ENCODE measurements around the gene BMP8B.
A peak's percentile ranks its signal among the peaks of the same experiment; 100 is the strongest.

BMP8B gene

GRCh38 chr1:39751595-39751994, 37.1 kb downstream of the BMP8B start:
- Histone ChIP-seq H3K36me3 (ENCODE audit: insufficient read depth, low read length) (peaks cover 17% of the 10 kb centered on the region; the same call in 1 of the 2 replicates), H3K4me1 (ENCODE audit: insufficient read depth, low read length) (no peaks in the 10 kb centered on the region), H3K9me3 (ENCODE audit: control insufficient read depth, insufficient read depth, low read length) (no peaks in the 10 kb centered on the region), H3K9ac (ENCODE audit: low read depth, low read length) (no peak overlapping the region)

GRCh38 chr1:39745016-39745670, 43.5 kb downstream of the BMP8B start:
- Histone ChIP-seq H3K9ac (ENCODE audit: low read depth, low read length) (no peak overlapping the region), H3K9me3 (ENCODE audit: control insufficient read depth, insufficient read depth, low read length) (no peaks in the 10 kb centered on the region), H3K4me1 (ENCODE audit: insufficient read depth, low read length) (no peaks in the 10 kb centered on the region), H3K36me3 (ENCODE audit: insufficient read depth, low read length) (peaks cover 16% of the 10 kb centered on the region)

- Histone ChIP-seq H3K4me1 (ENCODE audit: insufficient read depth, low read length) (no peaks in the 10 kb centered on the region), H3K9ac (ENCODE audit: low read depth, low read length) (peak within 1 kb of the TSS; percentile 83), H3K9me3 (ENCODE audit: control insufficient read depth, insufficient read depth, low read length) (no peaks in the 10 kb centered on the region), H3K36me3 (ENCODE audit: insufficient read depth, low read length) (peaks cover 8% of the 10 kb centered on the region)
These were observed 49.9 kb downstream of the BMP8B start, which contains the start of gene PPIE for GRCh38 chr1:39738622-39739366. TSS of gene PPIE (plus strand) at chr1:39738882. CDS start at chr1:39738901, 19 bp downstream.

- Histone ChIP-seq H3K4me1 (ENCODE audit: insufficient read depth, low read length) (no peaks in the 10 kb centered on the region), H3K9me3 (ENCODE audit: control insufficient read depth, insufficient read depth, low read length) (no peaks in the 10 kb centered on the region), H3K36me3 (ENCODE audit: insufficient read depth, low read length) (no peaks in the 10 kb centered on the region; the same call in 1 of the 2 replicates), H3K9ac (ENCODE audit: low read depth, low read length) (no peak overlapping the region)
These were observed 51.0 kb downstream of the BMP8B start for GRCh38 chr1:39737546-39738169.

- Histone ChIP-seq H3K4me1 (ENCODE audit: insufficient read depth, low read length) (no peaks in the 10 kb centered on the region), H3K9ac (ENCODE audit: low read depth, low read length) (no peak overlapping the region), H3K9me3 (ENCODE audit: control insufficient read depth, insufficient read depth, low read length) (no peaks in the 10 kb centered on the region), H3K36me3 (ENCODE audit: insufficient read depth, low read length) (no peaks in the 10 kb centered on the region)
These were observed 52.9 kb downstream of the BMP8B start for GRCh38 chr1:39735731-39736130.

- no peak overlapping the region for H3K9ac ChIP-seq (ENCODE audit: low read depth, low read length)
- no peaks in the 10 kb centered on the region for H3K36me3 ChIP-seq (ENCODE audit: insufficient read depth, low read length)
- H3K9me3 ChIP-seq (ENCODE audit: control insufficient read depth, insufficient read depth, low read length) = no peaks in the 10 kb centered on the region
- H3K4me1 ChIP-seq (ENCODE audit: insufficient read depth, low read length) = no peaks in the 10 kb centered on the region
These were observed 55.5 kb downstream of the BMP8B start for GRCh38 chr1:39733161-39733560.

- Histone ChIP-seq H3K9me3 (ENCODE audit: control insufficient read depth, insufficient read depth, low read length) (no peaks in the 10 kb centered on the region), H3K36me3 (ENCODE audit: insufficient read depth, low read length) (no peaks in the 10 kb centered on the region), H3K4me1 (ENCODE audit: insufficient read depth, low read length) (no peaks in the 10 kb centered on the region), H3K9ac (ENCODE audit: low read depth, low read length) (no peak overlapping the region)
These were observed 55.9 kb downstream of the BMP8B start for GRCh38 chr1:39732730-39733129.

GRCh38 chr1:39729842-39730241, 58.8 kb downstream of the BMP8B start:
- Histone ChIP-seq H3K36me3 (ENCODE audit: insufficient read depth, low read length) (no peaks in the 10 kb centered on the region), H3K9ac (ENCODE audit: low read depth, low read length) (no peak overlapping the region), H3K4me1 (ENCODE audit: insufficient read depth, low read length) (no peaks in the 10 kb centered on the region), H3K9me3 (ENCODE audit: control insufficient read depth, insufficient read depth, low read length) (no peaks in the 10 kb centered on the region)

- Histone ChIP-seq H3K4me1 (ENCODE audit: insufficient read depth, low read length) (no peaks in the 10 kb centered on the region), H3K9me3 (ENCODE audit: control insufficient read depth, insufficient read depth, low read length) (no peaks in the 10 kb centered on the region), H3K36me3 (ENCODE audit: insufficient read depth, low read length) (no peaks in the 10 kb centered on the region), H3K9ac (ENCODE audit: low read depth, low read length) (no peak overlapping the region)
These were observed 59.6 kb downstream of the BMP8B start for GRCh38 chr1:39729030-39729429.

GRCh38 chr1:39727932-39728317, 60.7 kb downstream of the BMP8B start:
- Histone ChIP-seq H3K9ac (ENCODE audit: low read depth, low read length) (no peak overlapping the region), H3K9me3 (ENCODE audit: control insufficient read depth, insufficient read depth, low read length) (no peaks in the 10 kb centered on the region), H3K36me3 (ENCODE audit: insufficient read depth, low read length) (no peaks in the 10 kb centered on the region), H3K4me1 (ENCODE audit: insufficient read depth, low read length) (no peaks in the 10 kb centered on the region)

GRCh38 chr1:39727221-39727931, 61.3 kb downstream of the BMP8B start:
- H3K9me3 ChIP-seq (ENCODE audit: control insufficient read depth, insufficient read depth, low read length) = no peaks in the 10 kb centered on the region

GRCh38 chr1:39726600-39726999, 62.1 kb downstream of the BMP8B start:
- no peaks in the 10 kb centered on the region for H3K9me3 ChIP-seq (ENCODE audit: control insufficient read depth, insufficient read depth, low read length)
- no peaks in the 10 kb centered on the region for H3K4me1 ChIP-seq (ENCODE audit: insufficient read depth, low read length)
- H3K9ac ChIP-seq (ENCODE audit: low read depth, low read length) = no peak overlapping the region
- no peaks in the 10 kb centered on the region for H3K36me3 ChIP-seq (ENCODE audit: insufficient read depth, low read length)

More at GRCh38 chr1:39727221-39727931, 61.3 kb downstream of the BMP8B start:
- no peaks in the 10 kb centered on the region for H3K36me3 ChIP-seq (ENCODE audit: insufficient read depth, low read length)
- no peaks in the 10 kb centered on the region for H3K4me1 ChIP-seq (ENCODE audit: insufficient read depth, low read length)
- H3K9ac ChIP-seq (ENCODE audit: low read depth, low read length) = no peak overlapping the region

- H3K36me3 ChIP-seq (ENCODE audit: insufficient read depth, low read length) = no peaks in the 10 kb centered on the region
- no peak overlapping the region for H3K9ac ChIP-seq (ENCODE audit: low read depth, low read length)
- no peaks in the 10 kb centered on the region for H3K4me1 ChIP-seq (ENCODE audit: insufficient read depth, low read length)
- H3K9me3 ChIP-seq (ENCODE audit: control insufficient read depth, insufficient read depth, low read length) = no peaks in the 10 kb centered on the region
These were observed 66.2 kb downstream of the BMP8B start for GRCh38 chr1:39722495-39722894.

GRCh38 chr1:39721664-39722063, 67.0 kb downstream of the BMP8B start:
- Histone ChIP-seq H3K9me3 (ENCODE audit: control insufficient read depth, insufficient read depth, low read length) (no peaks in the 10 kb centered on the region), H3K4me1 (ENCODE audit: insufficient read depth, low read length) (no peaks in the 10 kb centered on the region), H3K36me3 (ENCODE audit: insufficient read depth, low read length) (no peaks in the 10 kb centered on the region), H3K9ac (ENCODE audit: low read depth, low read length) (no peak overlapping the region)

All from ES-I3 (cell line).